GM18870 (cell line): Measurements from ENCODE around the gene CBLC.
"Not testable (repeated sequence)": the region's sequence is repeated elsewhere in the genome, so short reads cannot be mapped to it uniquely, and the experiment has no call there.

Experiments
- ATAC-seq: cut with Tn5 transposase; IDR thresholded peaks from one replicate; pipeline ENCODE4 v1.9.1; 2021; ENCODE audit warnings: moderate library complexity; ENCODE audit not compliant: unreplicated experiment

Gene CBLC

GRCh38 chr19:44765033-44765948 is 12.4 kb upstream of the CBLC start:
- no peak for ATAC-seq

- no peak for ATAC-seq
These were observed 11.7 kb upstream of the CBLC start for GRCh38 chr19:44765949-44766335.

- ATAC-seq = no peak
These were observed 10.2 kb upstream of the CBLC start for GRCh38 chr19:44767295-44768180.

- peak; percentile 86 for ATAC-seq
These were observed 7.0 kb upstream of the CBLC start for GRCh38 chr19:44770550-44771257.

GRCh38 chr19:44772144-44772543 is 5.5 kb upstream of the CBLC start:
- not testable (repeated sequence) for ATAC-seq

- no peak for ATAC-seq
These were observed 4.7 kb upstream of the CBLC start for GRCh38 chr19:44772959-44773358.

- no peak for ATAC-seq
These were observed 1.9 kb upstream of the CBLC start for GRCh38 chr19:44775676-44776240.

GRCh38 chr19:44776402-44777096 is 1.1 kb upstream of the CBLC start:
- ATAC-seq = no peak

GRCh38 chr19:44779150-44779549 is 1.5 kb downstream of the CBLC start:
- ATAC-seq = no peak

GRCh38 chr19:44781694-44782093 is 4.0 kb downstream of the CBLC start:
- ATAC-seq = not testable (repeated sequence)

GRCh38 chr19:44782729-44783128 is 5.0 kb downstream of the CBLC start:
- no peak for ATAC-seq

- no peak for ATAC-seq
These were observed 5.9 kb downstream of the CBLC start for GRCh38 chr19:44783545-44783944.

GRCh38 chr19:44785271-44785670 is 7.6 kb downstream of the CBLC start:
- ATAC-seq = no peak

- ATAC-seq = no peak
These were observed 8.3 kb downstream of the CBLC start for GRCh38 chr19:44785993-44786392.

GRCh38 chr19:44788971-44789370 is 11.3 kb downstream of the CBLC start:
- ATAC-seq = no peak

GRCh38 chr19:44789943-44790483 is 12.3 kb downstream of the CBLC start:
- no peak for ATAC-seq

GRCh38 chr19:44792281-44792680 is 14.6 kb downstream of the CBLC start:
- no peak for ATAC-seq

- ATAC-seq = no peak
These were observed 16.9 kb downstream of the CBLC start for GRCh38 chr19:44794610-44795009.

- ATAC-seq = no peak
These were observed 17.8 kb downstream of the CBLC start for GRCh38 chr19:44795398-44795987.

GRCh38 chr19:44796701-44797115 is 19.0 kb downstream of the CBLC start:
- ATAC-seq = no peak
